BJ (cell line): ENCODE results near the gene ZBTB18. TPM values are rescaled to one million over a fixed set of nuclear protein-coding genes. Genes with fewer than 3 reads are reported as not detected.

Experiments used
- CTCF ChIA-PET: fragments of 350-600 bp; formaldehyde crosslinking; extraction: SDS; loops from one replicate; lab custom pipeline; 2021; ENCODE audit warnings: antibody characterized with exemption, inconsistent platforms; lab: Yijun Ruan, JAX
- POLR2A ChIA-PET: fragments of 300-600 bp; sonication (Branson Sonifier 250); formaldehyde crosslinking; extraction: SDS; loops from one replicate; lab custom pipeline; 2021; ENCODE audit warnings: antibody characterized with exemption; lab: Charles Lee
- DNase-seq: peaks from one replicate; pipeline ENCODE4 v3.0.0-alpha.2; 2011; ENCODE audit warnings: low read depth
- H3K27me3 ChIP-seq: 2 replicates; pipeline ENCODE4 v1.6.0; 2011; ENCODE audit warnings: low read length; ENCODE audit not compliant: control insufficient read depth, insufficient read depth
- H3K36me3 ChIP-seq: 2 replicates; pipeline ENCODE4 v1.5.1; 2011; ENCODE audit warnings: low read length; ENCODE audit not compliant: control insufficient read depth, insufficient read depth
- H3K4me3 ChIP-seq: 2 replicates; pipeline ENCODE4 v1.5.1; 2011; ENCODE audit warnings: low read depth, mild to moderate bottlenecking, control low read depth, low read length
- CTCF ChIP-seq: IDR thresholded peaks from 2 replicates; pipeline ENCODE4 v1.5.1; 2011; ENCODE audit warnings: low read depth, mild to moderate bottlenecking, control low read depth, inconsistent platforms, low read length, moderate library complexity; ENCODE audit not compliant: insufficient read depth
- polyA plus RNA-seq: library from polyadenylated mRNA; depleted of rRNA; stranded (reverse); fragments of >200 nt; gene quantifications from 2 replicates; pipeline ENCODE4 v1.2.3, GENCODE V29; 2011

The ZBTB18 gene
- polyA plus RNA-seq, 1 experiment, result 12.7 TPM

DNA sequence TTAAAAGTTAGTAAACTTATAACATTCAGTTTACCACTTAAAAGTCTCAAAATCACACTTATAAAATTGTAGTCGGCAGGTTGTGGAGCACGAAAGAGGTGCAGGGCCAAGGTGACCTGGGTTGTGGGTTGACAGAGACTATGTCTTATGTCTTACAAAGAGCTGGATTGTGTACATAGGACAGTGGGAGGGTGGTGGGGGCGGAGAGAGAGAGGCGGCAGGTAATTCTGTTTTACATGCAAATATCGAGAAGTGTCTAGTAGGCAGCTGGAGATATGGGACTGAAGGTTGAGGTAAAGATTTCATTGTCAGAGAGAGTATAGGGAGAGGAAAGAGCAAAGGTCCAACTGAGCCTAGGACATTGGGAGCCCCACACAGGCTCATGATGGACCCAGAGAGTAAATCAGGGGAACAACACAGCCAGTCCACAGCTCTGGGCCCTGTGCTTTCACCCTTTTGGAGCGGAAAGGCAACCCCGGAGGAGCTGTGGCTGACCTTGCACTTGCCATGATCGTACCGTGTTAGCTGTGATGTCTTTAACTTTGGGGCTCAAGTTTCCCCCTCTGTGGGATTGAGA lies 28.1 kb upstream of the ZBTB18 start:
- no peak for TF ChIP-seq CTCF
- POLR2A ChIA-PET, result interaction anchor here (0.7 kb wide), 1 partner anchor 94 kb away, joined by 7 read pairs; no protein-coding TSS in a partner anchor
- CTCF ChIA-PET, result no interaction called here
- DNase-seq, result no peak
- no peak overlapping the region for H3K4me3 ChIP-seq
- H3K27me3 ChIP-seq, result no peaks in the 10 kb centered on the region
- H3K36me3 ChIP-seq, result no peaks in the 10 kb centered on the region

DNA sequence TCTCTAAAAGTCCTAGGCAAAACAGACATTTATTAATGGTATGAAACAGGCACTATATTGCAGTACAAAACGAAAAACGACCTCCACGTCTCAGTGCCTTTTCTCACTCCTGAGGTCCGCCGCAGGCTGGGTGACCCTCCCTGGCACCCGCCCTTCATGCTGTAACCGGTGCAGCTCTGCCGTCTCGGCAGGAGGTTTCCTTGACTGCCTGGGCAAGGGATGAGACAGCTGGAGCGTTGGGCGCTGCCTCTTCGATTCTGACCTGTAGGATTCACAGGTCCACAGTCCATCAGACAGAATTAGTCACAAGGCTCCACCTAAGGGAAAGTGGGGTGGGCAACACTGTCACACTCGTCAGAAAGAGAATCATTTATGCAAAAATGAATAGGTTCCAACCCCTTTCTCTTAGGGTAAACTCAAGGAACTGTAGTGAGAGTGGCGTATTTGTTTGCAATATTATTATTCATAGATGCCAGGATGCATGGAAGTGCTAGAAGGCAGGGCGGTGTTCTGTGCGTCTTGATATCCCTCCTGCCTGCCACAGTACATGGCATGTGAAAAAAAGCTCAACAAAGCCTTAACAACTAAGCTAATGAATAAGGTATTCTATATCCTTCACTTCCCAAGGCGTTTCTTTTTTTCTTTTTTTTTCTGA lies 23.5 kb upstream of the ZBTB18 start:
- H3K27me3 ChIP-seq, result no peaks in the 10 kb centered on the region
- ChIA-PET POLR2A (no interaction called here), CTCF (interaction anchor here (0.7 to 1.0 kb wide), 2 partner anchors 503 to 583 kb away, joined by 3 read pairs; no protein-coding TSS in a partner anchor)
- H3K36me3 ChIP-seq, result no peaks in the 10 kb centered on the region
- H3K4me3 ChIP-seq, result no peak overlapping the region
- DNase-seq, result no peak
- no peak for TF ChIP-seq CTCF

DNA sequence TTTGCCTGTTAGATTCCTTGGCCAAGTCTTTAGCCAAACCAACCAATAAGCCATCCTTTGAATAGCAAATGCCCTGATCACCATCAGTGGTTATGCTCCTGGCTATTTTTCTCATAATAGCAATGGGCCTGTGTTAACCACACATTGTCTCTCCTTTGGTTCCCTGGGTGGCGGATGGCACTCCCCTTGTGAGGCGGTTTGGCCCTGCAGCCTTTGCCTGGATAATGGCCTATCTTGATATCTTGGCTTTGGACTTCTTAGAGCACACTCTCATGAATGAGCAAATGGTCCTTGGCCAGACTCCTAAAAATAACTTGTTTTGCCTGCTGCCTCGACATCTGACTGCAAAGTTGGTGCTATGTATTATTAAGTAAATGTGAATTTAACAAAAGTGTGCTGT lies 22.4 kb upstream of the ZBTB18 start:
- Histone ChIP-seq H3K27me3 (no peaks in the 10 kb centered on the region), H3K36me3 (no peaks in the 10 kb centered on the region), H3K4me3 (no peak overlapping the region)
- DNase-seq, result no peak
- ChIA-PET CTCF (interaction anchor here (1.0 kb wide), 1 partner anchor 504 kb away, joined by 3 read pairs; no protein-coding TSS in a partner anchor), POLR2A (no interaction called here)
- no peak for TF ChIP-seq CTCF

- no peaks in the 10 kb centered on the region for H3K27me3 ChIP-seq
- POLR2A ChIA-PET, result no interaction called here
- H3K36me3 ChIP-seq, result no peaks in the 10 kb centered on the region
- CTCF ChIA-PET, result no interaction called here
- peak; percentile 16; the same call in 1 of the 2 replicates for TF ChIP-seq CTCF
- DNase-seq, result no peak
- H3K4me3 ChIP-seq, result no peak overlapping the region
Measured at GRCh38 chr1:244029124-244029523, 22.0 kb upstream of the ZBTB18 start.

- POLR2A ChIA-PET, result no interaction called here
- CTCF ChIA-PET, result interaction anchor here (1.3 kb wide), 1 partner anchor 46 kb away, joined by 3 read pairs; no protein-coding TSS in a partner anchor
Measured at GRCh38 chr1:244030481-244031040, 20.5 kb upstream of the ZBTB18 start.

More at GRCh38 chr1:244030481-244031040, 20.5 kb upstream of the ZBTB18 start:
- Histone ChIP-seq H3K36me3 (no peaks in the 10 kb centered on the region), H3K4me3 (no peak overlapping the region), H3K27me3 (no peaks in the 10 kb centered on the region)
- DNase-seq, result no peak
- TF ChIP-seq CTCF, result no peak
